SK-N-MC (cell line): ENCODE data around the gene DIPK1C.

Experiments
- DNase-seq: peaks from one replicate; pipeline ENCODE4 v3.0.0-alpha.2; 2011; ENCODE audit warnings: low read depth, low spot score
- H3K27ac ChIP-seq: fragments of 200-600 bp; sonication (generic); 2 replicates; pipeline ENCODE4 v1.5.1; 2016; ENCODE audit warnings: mixed run types
- H3K36me3 ChIP-seq: fragments of 200-600 bp; sonication (generic); 2 replicates; pipeline ENCODE4 v1.6.1; 2017; ENCODE audit warnings: antibody characterized with exemption, low read length, mixed read lengths; ENCODE audit not compliant: insufficient read depth
- H3K4me3 ChIP-seq: fragments of 200-600 bp; sonication (generic); 2 replicates; pipeline ENCODE4 v1.5.1; 2016
- H3K9ac ChIP-seq: fragments of 200-600 bp; sonication (generic); 2 replicates; pipeline ENCODE4 v1.8.0; 2017; ENCODE audit warnings: mixed run types, mixed read lengths; ENCODE audit not compliant: insufficient read length
- H3K9me3 ChIP-seq: fragments of 200-600 bp; sonication (generic); 2 replicates; pipeline ENCODE4 v1.6.1; 2017; ENCODE audit warnings: low read depth, mild to moderate bottlenecking, antibody characterized with exemption, low read length, moderate library complexity, mixed read lengths
- EZH2 ChIP-seq: fragments of 200-600 bp; sonication (generic); IDR thresholded peaks from one replicate; pipeline ENCODE4 v1.6.1; 2017; ENCODE audit warnings: antibody characterized with exemption
- FOXP2 ChIP-seq: optimal IDR thresholded peaks from 2 replicates; pipeline ENCODE3; 2011; ENCODE audit warnings: mild to moderate bottlenecking, moderate library complexity; ENCODE audit not compliant: insufficient read depth; ENCODE audit errors: extremely low read length, control extremely low read depth
- POLR2AphosphoS5 ChIP-seq: IDR thresholded peaks from 2 replicates; pipeline ENCODE4 v1.6.1; 2012; ENCODE audit warnings: mild to moderate bottlenecking, low read depth, low read length, borderline replicate concordance

The DIPK1C gene

DNA sequence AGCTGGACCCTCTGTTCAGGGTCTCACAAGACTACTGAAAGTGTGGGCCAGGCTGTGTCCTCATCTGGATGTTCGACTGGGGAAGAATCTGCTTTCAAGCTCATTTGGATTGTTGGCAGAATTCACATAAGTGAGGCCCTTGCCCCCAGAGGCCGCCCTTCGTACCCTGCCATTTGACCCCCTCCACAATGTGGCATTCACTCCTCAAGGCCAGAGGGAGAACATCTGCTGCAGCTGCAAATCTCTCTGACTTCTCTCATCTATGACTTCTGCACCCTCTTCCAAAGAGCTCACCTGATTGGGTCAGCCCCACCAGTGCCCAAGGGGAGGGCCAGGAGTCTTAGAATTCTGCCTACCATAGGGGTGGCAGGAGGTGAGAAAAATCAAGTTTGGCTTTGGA, 35.2 kb upstream of the DIPK1C start:
- Histone ChIP-seq H3K9ac (no peak overlapping the region), H3K27ac (no peak overlapping the region), H3K4me3 (no peak overlapping the region), H3K9me3 (no peaks in the 10 kb centered on the region), H3K36me3 (no peaks in the 10 kb centered on the region)
- TF ChIP-seq POLR2AphosphoS5 (no peak), FOXP2 (no peak), EZH2 (no peak)
- DNase-seq, result no peak

DNA sequence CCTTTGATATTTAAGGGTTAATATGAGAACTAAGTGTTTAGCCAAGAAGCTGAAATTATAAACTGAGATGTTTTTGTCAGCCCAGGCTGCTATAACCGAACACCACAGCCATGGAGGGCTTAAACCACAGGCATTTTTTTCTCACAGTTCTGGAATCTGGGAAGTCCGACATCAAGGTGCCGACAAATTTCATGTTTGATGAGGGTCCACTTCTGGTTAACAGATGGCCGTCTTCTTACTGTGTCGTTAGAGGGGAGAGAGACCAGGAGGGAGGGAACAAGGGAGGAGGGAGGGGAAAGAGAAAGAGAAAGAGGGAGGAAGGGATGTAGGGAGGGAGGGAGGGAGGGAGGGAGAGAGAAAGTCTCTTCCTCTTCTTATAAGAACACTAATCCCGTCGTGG, 32.6 kb upstream of the DIPK1C start:
- H3K36me3 ChIP-seq, result no peaks in the 10 kb centered on the region
- DNase-seq, result no peak
- no peak overlapping the region for H3K9ac ChIP-seq
- TF ChIP-seq EZH2 (no peak), FOXP2 (no peak), POLR2AphosphoS5 (no peak)
- H3K9me3 ChIP-seq, result no peaks in the 10 kb centered on the region
- H3K27ac ChIP-seq, result no peak overlapping the region
- H3K4me3 ChIP-seq, result no peak overlapping the region

DNA sequence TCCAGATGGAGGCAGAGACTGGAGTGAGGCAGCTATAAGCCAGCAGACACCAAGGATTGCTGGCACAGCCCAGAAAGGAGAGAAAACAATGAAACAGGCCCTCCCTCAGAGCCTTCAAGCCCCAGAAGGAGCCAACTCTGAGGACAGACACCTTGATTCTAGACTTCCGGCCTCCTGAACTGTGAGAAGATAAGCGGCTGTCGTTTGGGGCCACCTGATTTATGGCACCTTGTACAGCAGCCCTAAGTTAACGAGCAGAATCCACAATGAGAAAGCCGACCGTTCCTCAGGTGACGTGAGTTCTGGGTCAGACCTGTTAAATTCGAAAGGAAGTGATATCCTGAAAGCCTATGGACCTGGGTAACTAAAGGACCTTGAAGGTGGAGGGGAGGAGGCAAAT, 31.8 kb upstream of the DIPK1C start:
- TF ChIP-seq FOXP2 (no peak), EZH2 (no peak), POLR2AphosphoS5 (no peak)
- no peak for DNase-seq
- Histone ChIP-seq H3K9me3 (no peaks in the 10 kb centered on the region), H3K36me3 (no peaks in the 10 kb centered on the region), H3K4me3 (no peak overlapping the region), H3K27ac (no peak overlapping the region), H3K9ac (no peak overlapping the region)

DNA sequence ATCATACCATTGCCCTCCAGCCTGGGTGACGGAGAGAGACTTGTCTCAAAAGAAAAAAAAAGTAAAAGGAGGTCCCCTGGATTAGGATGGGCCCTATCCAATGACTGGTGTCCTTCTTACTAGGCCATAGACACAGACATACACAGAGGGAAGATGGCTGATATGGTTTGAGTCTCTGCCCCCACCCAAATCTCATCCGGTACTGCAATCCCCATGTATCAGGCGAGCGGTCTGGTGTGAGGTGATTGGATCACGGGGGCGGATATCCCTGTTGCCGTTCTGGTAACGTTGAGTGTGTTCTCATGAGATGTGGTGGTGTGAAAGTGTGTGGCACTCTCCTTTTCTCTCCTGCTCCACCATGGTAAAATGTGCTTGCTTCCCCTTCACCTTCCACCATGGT, 31.2 kb upstream of the DIPK1C start:
- Histone ChIP-seq H3K36me3 (no peaks in the 10 kb centered on the region), H3K9ac (no peak overlapping the region), H3K4me3 (no peak overlapping the region), H3K9me3 (no peaks in the 10 kb centered on the region), H3K27ac (no peak overlapping the region)
- TF ChIP-seq FOXP2 (no peak), POLR2AphosphoS5 (no peak), EZH2 (no peak)
- no peak for DNase-seq

DNA sequence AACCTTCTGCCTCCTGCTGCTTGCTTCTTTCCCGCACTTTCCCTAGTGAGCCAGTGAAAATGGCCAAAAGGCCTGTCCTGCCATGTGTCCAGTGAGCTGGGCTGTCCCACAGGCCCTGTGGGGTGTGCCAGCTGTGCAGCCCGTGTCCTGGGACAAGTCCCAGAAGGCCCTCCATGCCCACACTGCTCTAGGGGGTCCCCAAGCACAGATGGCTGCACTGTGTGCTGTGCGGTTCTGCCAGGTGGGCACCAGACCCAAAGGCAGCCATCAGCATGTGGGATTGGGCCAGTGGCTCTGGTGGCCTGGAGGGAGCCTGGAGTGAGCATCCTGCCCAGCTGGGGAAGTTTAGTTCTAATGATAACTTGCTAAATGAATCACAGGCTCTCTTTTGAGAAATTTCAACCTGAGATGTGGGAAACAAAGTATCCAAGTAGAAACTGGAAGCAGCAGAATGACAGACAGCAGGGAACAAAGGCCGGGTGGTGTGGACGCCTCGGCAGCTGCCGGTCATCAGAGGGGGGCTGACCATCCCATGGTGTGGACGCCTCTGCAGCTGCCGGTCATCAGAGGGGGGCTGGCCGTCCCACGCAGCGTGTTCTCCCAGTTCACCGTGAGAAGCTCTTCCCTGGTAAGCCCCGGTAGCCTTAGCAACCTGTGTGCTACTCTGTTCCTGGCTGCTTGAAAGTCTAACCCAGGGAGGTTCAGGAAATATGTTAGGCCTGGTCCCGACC, 29.2 kb upstream of the DIPK1C start:
- H3K36me3 ChIP-seq, result no peaks in the 10 kb centered on the region
- H3K4me3 ChIP-seq, result no peak overlapping the region
- no peaks in the 10 kb centered on the region for H3K9me3 ChIP-seq
- no peak for TF ChIP-seq EZH2
- TF ChIP-seq FOXP2, result no peak
- no peak for TF ChIP-seq POLR2AphosphoS5
- no peak overlapping the region for H3K27ac ChIP-seq
- H3K9ac ChIP-seq, result no peak overlapping the region
- no peak for DNase-seq

DNA sequence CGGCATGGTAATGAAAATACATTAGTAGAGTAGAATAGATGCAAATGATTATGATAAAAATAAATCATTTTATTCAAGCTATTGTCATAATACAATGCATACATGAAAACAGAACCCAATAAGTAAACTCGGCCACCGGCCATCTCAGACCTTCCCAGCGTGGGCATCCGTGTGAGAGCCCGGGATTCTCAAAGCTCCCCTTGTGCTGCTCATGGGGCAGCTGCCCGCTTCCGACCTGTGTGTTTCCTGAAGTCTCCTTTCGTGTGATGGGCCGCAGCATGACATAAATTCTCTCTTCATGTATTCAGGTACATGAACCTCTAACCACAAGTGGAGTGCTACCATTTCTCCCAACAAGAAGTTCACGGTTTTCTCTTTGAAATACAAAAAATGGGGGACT, 25.6 kb upstream of the DIPK1C start:
- H3K36me3 ChIP-seq, result no peaks in the 10 kb centered on the region
- no peak overlapping the region for H3K4me3 ChIP-seq
- no peaks in the 10 kb centered on the region for H3K9me3 ChIP-seq
- H3K9ac ChIP-seq, result no peak overlapping the region
- DNase-seq, result no peak
- TF ChIP-seq POLR2AphosphoS5 (no peak), FOXP2 (no peak), EZH2 (no peak)
- no peak overlapping the region for H3K27ac ChIP-seq

DNA sequence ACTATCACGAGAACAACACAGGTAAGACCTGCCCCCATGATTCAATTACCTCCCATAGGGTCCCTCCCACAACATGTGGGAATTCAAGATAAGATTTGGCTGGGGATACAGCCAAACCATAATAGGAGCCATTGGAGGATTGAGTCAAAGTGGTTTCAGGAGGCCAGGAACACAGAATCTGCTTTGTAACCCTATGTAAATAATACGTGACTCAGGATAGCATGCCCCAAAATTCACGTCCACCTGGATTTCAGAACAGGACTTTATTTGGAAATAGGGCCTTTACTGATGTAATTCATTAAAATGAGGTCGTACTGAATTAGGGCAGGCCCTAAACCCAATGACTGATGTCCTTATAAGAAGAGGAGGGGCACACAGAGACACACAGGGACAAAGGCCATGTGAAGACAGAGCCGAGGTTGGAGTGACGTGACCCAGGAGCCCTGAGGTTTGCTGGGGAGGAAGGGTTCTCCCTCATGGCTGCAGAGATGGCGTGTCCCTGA, 23.1 kb upstream of the DIPK1C start:
- Histone ChIP-seq H3K9ac (no peak overlapping the region), H3K36me3 (no peaks in the 10 kb centered on the region), H3K27ac (no peak overlapping the region), H3K9me3 (no peaks in the 10 kb centered on the region), H3K4me3 (no peak overlapping the region)
- no peak for TF ChIP-seq EZH2
- TF ChIP-seq POLR2AphosphoS5, result no peak
- TF ChIP-seq FOXP2, result no peak
- DNase-seq, result no peak

DNA sequence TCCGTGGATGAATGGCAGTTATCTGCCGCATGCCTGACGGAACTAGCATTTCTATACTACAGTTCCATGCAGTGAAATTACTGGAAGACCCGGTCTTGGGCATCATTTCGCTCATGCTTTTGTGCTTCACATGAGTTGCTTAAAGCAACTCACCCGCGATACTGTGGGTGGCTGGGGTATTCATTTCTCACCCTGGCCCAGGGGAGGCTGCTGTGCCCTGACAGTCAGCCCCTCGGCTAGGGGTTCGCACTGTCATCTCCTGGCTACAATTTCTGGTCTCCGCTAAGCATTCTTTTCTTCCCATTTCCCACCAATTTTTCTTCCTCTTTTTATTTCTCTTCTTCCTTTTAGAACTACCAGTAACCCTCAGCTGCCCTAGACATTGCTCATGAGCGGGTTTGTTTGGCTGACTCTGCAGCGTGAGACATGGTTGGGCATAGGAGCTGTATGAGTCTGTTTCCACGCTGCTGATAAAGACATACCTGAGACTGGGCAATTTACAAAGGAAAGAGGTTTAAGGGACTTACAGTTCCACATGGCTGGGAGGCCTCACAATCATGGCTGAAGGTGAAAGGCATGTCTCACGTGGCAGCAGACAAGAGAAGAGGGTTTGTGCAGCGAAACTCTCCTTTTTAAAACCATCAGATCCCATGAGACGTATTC, 22.5 kb upstream of the DIPK1C start:
- Histone ChIP-seq H3K9me3 (no peaks in the 10 kb centered on the region), H3K4me3 (no peak overlapping the region), H3K27ac (no peak overlapping the region), H3K9ac (no peak overlapping the region), H3K36me3 (no peaks in the 10 kb centered on the region)
- TF ChIP-seq POLR2AphosphoS5 (no peak), EZH2 (no peak), FOXP2 (no peak)
- no peak for DNase-seq
